ENCODE data around the gene OXTR. TPM values are rescaled to one million over a fixed set of nuclear protein-coding genes. Genes with fewer than 3 reads are reported as not detected.

The OXTR gene
- total RNA-seq, 1 donor from 2014 or later, result 2.0 TPM

- Mint-ChIP-seq H3K4me1 (no peaks in the 10 kb centered on the region), H3K4me3 (no peak overlapping the region), H3K27me3 (peaks cover 8% of the 10 kb centered on the region), H3K36me3 (ENCODE audit: low read depth) (no peaks in the 10 kb centered on the region), H3K9me3 (no peaks in the 10 kb centered on the region), H3K27ac (no peak overlapping the region)
- ChIA-PET POLR2A (interaction anchor here (0.5 kb wide), 1 partner anchor 14 kb away, joined by 3 read pairs; no protein-coding TSS in a partner anchor), CTCF (no interaction called here)
- no peak for ATAC-seq (ENCODE audit: low read depth)
- intact Hi-C loops (cut with micrococcal nuclease), result no loop called here
- no peak for TF ChIP-seq CTCF (IDR thresholded peaks at IDR 0.05)
- no peak for DNase-seq
Measured at GRCh38 chr3:8737823-8738222, 31.6 kb downstream of the OXTR start.

- no peak for ATAC-seq (ENCODE audit: low read depth)
- no peak for DNase-seq
- Mint-ChIP-seq H3K9me3 (no peaks in the 10 kb centered on the region), H3K27me3 (peaks cover 10% of the 10 kb centered on the region), H3K4me1 (no peaks in the 10 kb centered on the region), H3K36me3 (ENCODE audit: low read depth) (no peaks in the 10 kb centered on the region), H3K4me3 (no peak overlapping the region), H3K27ac (no peak overlapping the region)
- POLR2A ChIA-PET, result no interaction called here
- intact Hi-C loops (cut with micrococcal nuclease), result no loop called here
- CTCF ChIA-PET, result no interaction called here
- no peak for TF ChIP-seq CTCF (IDR thresholded peaks at IDR 0.05)
Measured at GRCh38 chr3:8737301-8737700, 32.1 kb downstream of the OXTR start.

- H3K9me3 Mint-ChIP-seq, result no peaks in the 10 kb centered on the region
- POLR2A ChIA-PET, result no interaction called here
- no peak overlapping the region for H3K4me3 Mint-ChIP-seq
- DNase-seq (no peak), ATAC-seq (ENCODE audit: low read depth) (no peak)
- no peak overlapping the region for H3K27ac Mint-ChIP-seq
- TF ChIP-seq CTCF (IDR thresholded peaks at IDR 0.05), result no peak
- no peaks in the 10 kb centered on the region for H3K36me3 Mint-ChIP-seq (ENCODE audit: low read depth)
- peaks cover 13% of the 10 kb centered on the region for H3K27me3 Mint-ChIP-seq
- H3K4me1 Mint-ChIP-seq, result no peaks in the 10 kb centered on the region
- CTCF ChIA-PET, result no interaction called here
- intact Hi-C loops (cut with micrococcal nuclease), result no loop called here
Measured at GRCh38 chr3:8736436-8736835, 33.0 kb downstream of the OXTR start.

GRCh38 chr3:8734908-8735307 lies 34.5 kb downstream of the OXTR start:
- Mint-ChIP-seq H3K27me3 (peaks cover 11% of the 10 kb centered on the region), H3K27ac (no peak overlapping the region), H3K4me3 (no peak overlapping the region), H3K36me3 (ENCODE audit: low read depth) (no peaks in the 10 kb centered on the region), H3K4me1 (no peaks in the 10 kb centered on the region), H3K9me3 (no peaks in the 10 kb centered on the region)
- ChIA-PET POLR2A (no interaction called here), CTCF (no interaction called here)
- ATAC-seq (ENCODE audit: low read depth), result no peak
- no peak for DNase-seq
- intact Hi-C loops (cut with micrococcal nuclease), result no loop called here
- TF ChIP-seq CTCF (IDR thresholded peaks at IDR 0.05), result no peak

GRCh38 chr3:8734137-8734878 lies 35.1 kb downstream of the OXTR start:
- Mint-ChIP-seq H3K9me3 (no peaks in the 10 kb centered on the region), H3K4me1 (no peaks in the 10 kb centered on the region), H3K27me3 (peaks cover 11% of the 10 kb centered on the region), H3K27ac (no peak overlapping the region), H3K4me3 (no peak overlapping the region), H3K36me3 (ENCODE audit: low read depth) (no peaks in the 10 kb centered on the region)
- no peak for TF ChIP-seq CTCF (IDR thresholded peaks at IDR 0.05)
- no peak for ATAC-seq (ENCODE audit: low read depth)
- POLR2A ChIA-PET, result no interaction called here
- CTCF ChIA-PET, result no interaction called here
- no peak for DNase-seq
- intact Hi-C loops (cut with micrococcal nuclease), result no loop called here

Data from activated B cell treated with CpG ODN at 0.5 μM for 24 hours (primary cell).